Endothelial cell (in vitro differentiated cells): Measurements from ENCODE around the gene PIGW. TPM values are rescaled to one million over a fixed set of nuclear protein-coding genes. Genes with fewer than 3 reads are reported as not detected.
"Not testable (repeated sequence)": the region's sequence is repeated elsewhere in the genome, so short reads cannot be mapped to it uniquely, and the experiment has no call there.

ENCODE experiments used
- DNase-seq: peaks from one replicate; pipeline ENCODE4 v3.0.0; 2021; ENCODE audit warnings: low spot score
- H3K27ac Mint-ChIP-seq: one replicate; pipeline ENCODE4 v1.8.0; 2021; ENCODE audit warnings: mixed read lengths, inconsistent platforms; ENCODE audit not compliant: unreplicated experiment
- H3K27me3 Mint-ChIP-seq: one replicate; pipeline ENCODE4 v1.8.0; 2021; ENCODE audit warnings: mild to moderate bottlenecking, moderate library complexity, mixed read lengths, inconsistent platforms; ENCODE audit not compliant: unreplicated experiment
- H3K36me3 Mint-ChIP-seq: one replicate; pipeline ENCODE4 v1.8.0; 2021; ENCODE audit warnings: mild to moderate bottlenecking, low read depth, mixed read lengths, inconsistent platforms; ENCODE audit not compliant: unreplicated experiment
- H3K4me1 Mint-ChIP-seq: one replicate; pipeline ENCODE4 v1.8.0; 2021; ENCODE audit warnings: mild to moderate bottlenecking, mixed read lengths, inconsistent platforms; ENCODE audit not compliant: unreplicated experiment
- H3K4me3 Mint-ChIP-seq: one replicate; pipeline ENCODE4 v1.8.0; 2021; ENCODE audit warnings: mild to moderate bottlenecking, mixed read lengths, inconsistent platforms; ENCODE audit not compliant: unreplicated experiment
- H3K9me3 Mint-ChIP-seq: one replicate; pipeline ENCODE4 v1.8.0; 2021; ENCODE audit warnings: mixed read lengths, inconsistent platforms; ENCODE audit not compliant: unreplicated experiment
- total RNA-seq: library from RNA; stranded (reverse); fragmentation: NEBNext Ultra II Directional; extraction: Animal tissue kit (Norgen Biotek cat#: 25700); gene quantifications from one replicate; pipeline ENCODE4 v1.2.1, GENCODE V29; 2021; ENCODE audit not compliant: unreplicated experiment
- TF ChIP-seq, protein P1 (sequence below): fragments of 200-600 bp; sonication (generic); IDR thresholded peaks from one replicate; pipeline ENCODE4 v1.5.0; 2021; ENCODE audit warnings: antibody characterized with exemption; ENCODE audit not compliant: unreplicated experiment

Gene PIGW
- total RNA-seq, 1 donor from 2014 or later, result 5.4 TPM

DNA sequence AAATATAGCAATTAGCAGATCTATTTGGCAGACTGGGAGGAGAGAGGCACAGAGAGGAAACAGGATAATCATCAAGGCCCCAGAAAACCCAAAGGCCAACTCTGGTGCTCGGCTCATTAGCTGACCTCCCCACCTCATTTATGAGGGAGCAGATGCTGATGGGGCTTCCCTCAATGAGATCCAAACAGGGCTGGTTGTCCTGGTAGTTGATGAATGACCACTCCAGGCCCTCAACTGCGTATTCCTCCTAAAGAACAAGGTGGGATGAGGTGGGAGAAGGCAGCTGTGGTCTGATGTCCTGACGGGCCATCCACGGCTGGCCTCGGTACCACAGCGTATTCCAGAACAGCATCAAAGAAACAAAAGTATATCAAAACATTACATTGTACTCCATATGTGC, 27.5 kb upstream of the PIGW start:
- DNase-seq, result no peak
- Mint-ChIP-seq H3K4me3 (no peak overlapping the region), H3K4me1 (no peaks in the 10 kb centered on the region), H3K9me3 (no peaks in the 10 kb centered on the region), H3K36me3 (peaks cover 35% of the 10 kb centered on the region), H3K27me3 (peaks cover 4% of the 10 kb centered on the region), H3K27ac (no peak overlapping the region)
- TF ChIP-seq, protein P1, sequence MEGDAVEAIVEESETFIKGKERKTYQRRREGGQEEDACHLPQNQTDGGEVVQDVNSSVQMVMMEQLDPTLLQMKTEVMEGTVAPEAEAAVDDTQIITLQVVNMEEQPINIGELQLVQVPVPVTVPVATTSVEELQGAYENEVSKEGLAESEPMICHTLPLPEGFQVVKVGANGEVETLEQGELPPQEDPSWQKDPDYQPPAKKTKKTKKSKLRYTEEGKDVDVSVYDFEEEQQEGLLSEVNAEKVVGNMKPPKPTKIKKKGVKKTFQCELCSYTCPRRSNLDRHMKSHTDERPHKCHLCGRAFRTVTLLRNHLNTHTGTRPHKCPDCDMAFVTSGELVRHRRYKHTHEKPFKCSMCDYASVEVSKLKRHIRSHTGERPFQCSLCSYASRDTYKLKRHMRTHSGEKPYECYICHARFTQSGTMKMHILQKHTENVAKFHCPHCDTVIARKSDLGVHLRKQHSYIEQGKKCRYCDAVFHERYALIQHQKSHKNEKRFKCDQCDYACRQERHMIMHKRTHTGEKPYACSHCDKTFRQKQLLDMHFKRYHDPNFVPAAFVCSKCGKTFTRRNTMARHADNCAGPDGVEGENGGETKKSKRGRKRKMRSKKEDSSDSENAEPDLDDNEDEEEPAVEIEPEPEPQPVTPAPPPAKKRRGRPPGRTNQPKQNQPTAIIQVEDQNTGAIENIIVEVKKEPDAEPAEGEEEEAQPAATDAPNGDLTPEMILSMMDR, result no peak

DNA sequence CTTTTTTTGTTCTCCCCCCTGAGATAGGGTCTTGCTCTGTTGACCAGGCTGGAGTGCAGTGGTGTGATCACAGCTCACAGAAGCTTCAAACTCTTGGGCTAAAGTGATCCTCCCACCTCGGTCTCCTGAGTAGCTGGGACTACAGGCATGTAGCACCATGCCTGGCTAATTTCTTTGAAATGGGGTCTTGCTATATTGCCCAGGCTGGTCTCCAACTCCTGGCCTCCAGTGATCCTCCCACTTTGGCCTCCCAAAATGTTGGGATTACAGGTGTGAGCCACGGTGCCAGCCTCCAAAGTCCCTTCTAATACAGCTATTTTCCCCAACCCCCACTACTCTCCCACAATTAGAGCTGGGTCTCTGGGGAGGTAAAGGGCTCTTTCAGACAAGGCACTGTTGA, 26.3 kb upstream of the PIGW start:
- H3K36me3 Mint-ChIP-seq, result peaks cover 33% of the 10 kb centered on the region
- not testable (repeated sequence) for H3K4me3 Mint-ChIP-seq, H3K27ac Mint-ChIP-seq, H3K4me1 Mint-ChIP-seq, H3K9me3 Mint-ChIP-seq, DNase-seq, H3K27me3 Mint-ChIP-seq

DNA sequence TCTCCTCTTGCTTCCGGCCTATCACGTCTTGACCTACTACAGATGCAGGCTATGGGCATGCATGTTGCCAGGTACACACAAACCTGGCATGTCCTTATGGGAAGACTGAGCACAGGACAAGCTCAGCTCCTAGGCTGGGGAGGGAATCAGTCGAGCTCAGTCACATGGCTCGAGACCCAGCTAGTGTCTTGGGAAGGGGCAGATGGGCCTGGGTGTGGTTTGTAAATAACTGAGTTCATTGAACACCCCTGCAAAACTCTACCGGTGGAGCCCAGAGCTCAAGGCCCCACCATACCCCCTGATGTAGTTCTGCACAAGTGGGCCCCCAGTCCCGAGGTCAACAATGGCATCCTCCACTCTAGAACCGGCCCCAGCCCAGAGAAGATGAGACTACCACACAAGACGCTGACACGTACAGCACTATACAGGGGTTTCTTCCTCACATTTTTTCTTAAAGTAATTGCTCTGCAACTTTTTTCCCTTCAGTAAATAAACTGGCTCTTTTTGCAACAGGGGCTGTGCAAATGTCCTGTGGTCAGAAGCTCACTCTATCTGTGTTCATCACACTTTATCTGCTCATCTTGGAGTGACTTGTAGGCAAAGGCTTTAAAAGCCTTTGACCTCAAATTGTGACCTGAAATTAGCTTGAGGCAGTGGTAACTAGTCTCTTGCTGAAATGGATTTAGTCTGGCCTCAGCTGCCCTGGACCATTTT, 25.4 kb upstream of the PIGW start:
- Mint-ChIP-seq H3K4me3 (no peak overlapping the region), H3K36me3 (peaks cover 30% of the 10 kb centered on the region), H3K27me3 (peaks cover 5% of the 10 kb centered on the region), H3K9me3 (no peaks in the 10 kb centered on the region), H3K4me1 (no peaks in the 10 kb centered on the region), H3K27ac (no peak overlapping the region)
- no peak for DNase-seq
- TF ChIP-seq, protein P1, result no peak

DNA sequence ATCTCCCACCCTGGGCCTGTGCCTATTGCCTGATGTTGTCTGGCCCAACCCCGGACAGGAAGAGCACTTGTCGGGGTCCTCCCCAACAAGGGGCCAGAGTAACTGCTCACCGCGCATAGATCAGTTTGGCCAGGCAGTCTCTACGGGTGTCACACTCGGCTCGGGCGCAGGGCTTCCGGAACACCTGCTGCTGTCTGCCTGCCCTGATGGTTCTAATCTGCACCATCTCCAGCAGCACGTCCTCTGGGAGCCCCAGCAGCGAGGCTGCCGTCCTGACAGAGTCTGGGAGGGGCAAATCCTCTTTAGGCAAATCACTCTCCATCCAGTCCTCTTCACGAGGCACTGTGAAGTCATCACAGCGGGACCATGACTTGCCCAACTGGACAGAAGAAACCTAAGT, 24.2 kb upstream of the PIGW start:
- Mint-ChIP-seq H3K27ac (peak overlapping the region; percentile 62), H3K27me3 (peaks cover 5% of the 10 kb centered on the region), H3K4me1 (no peaks in the 10 kb centered on the region), H3K4me3 (peak overlapping the region; percentile 48), H3K9me3 (no peaks in the 10 kb centered on the region), H3K36me3 (peaks cover 31% of the 10 kb centered on the region)
- DNase-seq, result no peak
- TF ChIP-seq, protein P1, result no peak

DNA sequence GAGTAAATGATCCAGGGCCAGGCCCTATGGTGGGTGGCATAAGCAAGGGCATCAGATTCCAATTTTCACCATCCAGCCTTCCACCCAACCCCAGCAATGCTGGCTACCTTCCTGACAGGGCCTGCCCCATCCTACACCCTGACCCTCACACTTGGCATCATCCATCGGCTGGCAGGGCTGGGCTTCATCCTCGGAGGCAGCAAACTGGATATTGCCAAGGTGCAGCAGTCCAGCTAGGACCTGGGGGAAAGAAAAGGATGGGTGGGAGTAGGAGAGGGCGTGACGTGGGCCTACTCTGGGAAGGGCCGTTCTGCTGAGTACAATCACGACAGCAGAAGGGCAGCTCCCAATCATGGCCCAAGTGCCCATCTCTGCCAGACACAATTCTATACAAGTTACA, 23.6 kb upstream of the PIGW start:
- Mint-ChIP-seq H3K4me3 (no peak overlapping the region), H3K27me3 (peaks cover 3% of the 10 kb centered on the region), H3K9me3 (no peaks in the 10 kb centered on the region), H3K4me1 (no peaks in the 10 kb centered on the region), H3K27ac (no peak overlapping the region), H3K36me3 (peaks cover 26% of the 10 kb centered on the region)
- TF ChIP-seq, protein P1, result no peak
- no peak for DNase-seq
